GM12891 (cell line): ENCODE results near the gene GUF1.

Source experiments
- POLR2A ChIP-seq: IDR thresholded peaks from 2 replicates; pipeline ENCODE4 v1.6.1; 2011; ENCODE audit warnings: low read depth, low read length, control low read depth
- POU2F2 ChIP-seq: IDR thresholded peaks from 2 replicates; pipeline ENCODE4 v1.6.1; 2011; ENCODE audit warnings: low read depth, mild to moderate bottlenecking, control low read depth, low read length, moderate library complexity
- TAF1 ChIP-seq: IDR thresholded peaks from 2 replicates; pipeline ENCODE4 v1.6.1; 2011; ENCODE audit warnings: low read depth, low read length, control low read depth

GRCh38 chr4:44638091-44638490, 40.1 kb upstream of the GUF1 start:
- TF ChIP-seq TAF1: no peak
- no peak for TF ChIP-seq POLR2A
- no peak for TF ChIP-seq POU2F2
